Astrocyte (in vitro differentiated cells and primary cell): Measurements from ENCODE around the gene ADORA1.

Experiments used
- EZH2 ChIP-seq: IDR thresholded peaks from 2 replicates; pipeline ENCODE4 v1.6.1; 2012; ENCODE audit warnings: mild to moderate bottlenecking, low read length, inconsistent platforms; ENCODE audit not compliant: insufficient read depth
- TF ChIP-seq, protein P1 (sequence below): IDR thresholded peaks from 2 replicates; pipeline ENCODE4 v1.5.1; 2011; ENCODE audit warnings: low read depth, mild to moderate bottlenecking, inconsistent platforms, low read length, moderate library complexity; ENCODE audit not compliant: insufficient read depth

- TF ChIP-seq, protein P1, sequence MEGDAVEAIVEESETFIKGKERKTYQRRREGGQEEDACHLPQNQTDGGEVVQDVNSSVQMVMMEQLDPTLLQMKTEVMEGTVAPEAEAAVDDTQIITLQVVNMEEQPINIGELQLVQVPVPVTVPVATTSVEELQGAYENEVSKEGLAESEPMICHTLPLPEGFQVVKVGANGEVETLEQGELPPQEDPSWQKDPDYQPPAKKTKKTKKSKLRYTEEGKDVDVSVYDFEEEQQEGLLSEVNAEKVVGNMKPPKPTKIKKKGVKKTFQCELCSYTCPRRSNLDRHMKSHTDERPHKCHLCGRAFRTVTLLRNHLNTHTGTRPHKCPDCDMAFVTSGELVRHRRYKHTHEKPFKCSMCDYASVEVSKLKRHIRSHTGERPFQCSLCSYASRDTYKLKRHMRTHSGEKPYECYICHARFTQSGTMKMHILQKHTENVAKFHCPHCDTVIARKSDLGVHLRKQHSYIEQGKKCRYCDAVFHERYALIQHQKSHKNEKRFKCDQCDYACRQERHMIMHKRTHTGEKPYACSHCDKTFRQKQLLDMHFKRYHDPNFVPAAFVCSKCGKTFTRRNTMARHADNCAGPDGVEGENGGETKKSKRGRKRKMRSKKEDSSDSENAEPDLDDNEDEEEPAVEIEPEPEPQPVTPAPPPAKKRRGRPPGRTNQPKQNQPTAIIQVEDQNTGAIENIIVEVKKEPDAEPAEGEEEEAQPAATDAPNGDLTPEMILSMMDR, result no peak
- TF ChIP-seq EZH2, result no peak
Observed at GRCh38 chr1:203143641-203144040, 16.1 kb downstream of the ADORA1 start.
